Activated naive CD8-positive, alpha-beta T cell (primary cell): Measurements from ENCODE around the gene TECPR1.

Source experiments
- H3K27ac Mint-ChIP-seq: one replicate; pipeline ENCODE4 v1.8.0; 2021; ENCODE audit warnings: mixed read lengths
- H3K27me3 Mint-ChIP-seq: one replicate; pipeline ENCODE4 v1.8.0; 2021; ENCODE audit warnings: mixed read lengths
- H3K36me3 Mint-ChIP-seq: one replicate; pipeline ENCODE4 v1.8.0; 2021; ENCODE audit warnings: mixed read lengths
- H3K4me1 Mint-ChIP-seq: one replicate; pipeline ENCODE4 v1.8.0; 2021; ENCODE audit warnings: low read depth, mixed read lengths
- H3K4me3 Mint-ChIP-seq: one replicate; pipeline ENCODE4 v1.8.0; 2021; ENCODE audit warnings: mild to moderate bottlenecking, mixed read lengths
- H3K9me3 Mint-ChIP-seq: one replicate; pipeline ENCODE4 v1.8.0; 2021; ENCODE audit warnings: low read depth, mixed read lengths

TECPR1 gene

DNA sequence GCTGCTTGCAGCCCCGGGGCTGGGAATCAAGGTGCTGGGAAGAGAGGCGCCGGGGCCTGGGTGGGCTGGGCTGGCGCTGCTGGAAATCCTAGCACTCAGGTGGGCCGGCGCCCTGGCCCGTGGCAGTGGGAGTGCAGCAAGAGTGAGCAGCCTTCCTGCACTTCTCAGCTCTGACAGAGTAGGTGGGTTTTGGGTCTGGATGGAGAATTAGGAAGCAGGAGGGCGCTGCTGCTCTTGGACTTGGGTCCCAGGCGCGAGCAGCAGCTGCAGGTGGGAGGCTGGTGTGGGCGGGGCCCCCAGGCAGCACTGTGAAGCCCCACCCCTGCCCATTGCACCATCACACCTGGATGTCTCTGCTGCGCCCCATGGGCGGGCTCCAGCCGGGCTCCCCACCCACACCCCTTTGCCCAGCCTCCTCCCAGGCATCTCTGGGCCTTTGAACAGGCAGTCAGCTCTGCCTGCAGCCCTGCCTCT lies 35.5 kb upstream of the TECPR1 start:
- Mint-ChIP-seq H3K27me3 (no peaks in the 10 kb centered on the region), H3K36me3 (no peaks in the 10 kb centered on the region), H3K4me1 (peaks cover 26% of the 10 kb centered on the region), H3K27ac (no peak overlapping the region), H3K9me3 (no peaks in the 10 kb centered on the region), H3K4me3 (no peak overlapping the region)

DNA sequence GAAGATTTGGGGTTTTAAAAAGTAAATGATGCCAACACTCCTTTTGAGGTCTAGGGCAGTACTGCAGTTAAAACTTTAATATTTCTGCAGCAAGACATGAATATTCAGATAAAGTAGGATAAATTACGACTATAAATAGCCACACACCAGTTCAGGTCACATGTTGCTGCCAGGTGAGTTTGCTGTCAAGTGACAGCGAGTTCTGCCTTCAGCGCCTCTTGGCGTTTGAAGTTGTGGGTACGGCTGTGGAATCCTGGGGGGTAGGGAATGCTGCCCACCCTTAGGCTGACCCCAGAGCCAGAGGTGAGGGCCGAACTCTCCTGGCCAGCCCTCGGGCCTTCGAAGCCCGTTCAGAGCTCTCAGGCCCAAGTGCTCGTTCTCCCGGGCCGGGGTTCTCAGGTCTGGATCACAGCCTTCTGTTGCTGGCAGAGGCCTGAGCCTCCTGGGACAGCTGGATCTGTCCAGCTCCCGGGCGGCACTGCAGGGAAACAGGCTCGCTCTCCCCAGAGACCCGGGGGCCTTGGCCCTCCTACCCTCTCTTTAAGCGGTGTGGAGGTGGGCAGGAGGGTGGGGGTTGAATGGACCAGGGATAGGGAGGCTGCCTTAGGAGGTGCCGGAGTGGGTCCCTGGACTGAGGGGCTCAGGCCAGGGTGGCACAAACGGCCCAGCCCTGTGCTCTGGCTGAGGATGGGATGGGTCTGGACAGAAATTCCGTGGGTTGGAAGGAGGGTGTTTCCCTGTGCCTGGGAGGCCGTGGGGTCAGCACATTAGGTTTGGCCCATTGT lies 34.9 kb upstream of the TECPR1 start:
- Mint-ChIP-seq H3K27me3 (no peaks in the 10 kb centered on the region), H3K27ac (no peak overlapping the region), H3K4me3 (no peak overlapping the region), H3K4me1 (peaks cover 29% of the 10 kb centered on the region), H3K36me3 (no peaks in the 10 kb centered on the region), H3K9me3 (no peaks in the 10 kb centered on the region)

GRCh38 chr7:98286093-98286539 lies 34.1 kb upstream of the TECPR1 start:
- Mint-ChIP-seq H3K27ac (peak overlapping the region; percentile 34), H3K27me3 (no peaks in the 10 kb centered on the region), H3K4me1 (peaks cover 29% of the 10 kb centered on the region), H3K9me3 (no peaks in the 10 kb centered on the region), H3K4me3 (no peak overlapping the region), H3K36me3 (no peaks in the 10 kb centered on the region)

GRCh38 chr7:98285157-98286092 lies 33.4 kb upstream of the TECPR1 start:
- Mint-ChIP-seq H3K27ac (no peak overlapping the region), H3K27me3 (no peaks in the 10 kb centered on the region), H3K36me3 (no peaks in the 10 kb centered on the region), H3K9me3 (no peaks in the 10 kb centered on the region), H3K4me1 (peaks cover 29% of the 10 kb centered on the region), H3K4me3 (no peak overlapping the region)

GRCh38 chr7:98284335-98285036 lies 32.5 kb upstream of the TECPR1 start:
- Mint-ChIP-seq H3K9me3 (no peaks in the 10 kb centered on the region), H3K27me3 (no peaks in the 10 kb centered on the region), H3K4me1 (peaks cover 29% of the 10 kb centered on the region), H3K27ac (no peak overlapping the region), H3K36me3 (no peaks in the 10 kb centered on the region), H3K4me3 (peak overlapping the region; percentile 88)

DNA sequence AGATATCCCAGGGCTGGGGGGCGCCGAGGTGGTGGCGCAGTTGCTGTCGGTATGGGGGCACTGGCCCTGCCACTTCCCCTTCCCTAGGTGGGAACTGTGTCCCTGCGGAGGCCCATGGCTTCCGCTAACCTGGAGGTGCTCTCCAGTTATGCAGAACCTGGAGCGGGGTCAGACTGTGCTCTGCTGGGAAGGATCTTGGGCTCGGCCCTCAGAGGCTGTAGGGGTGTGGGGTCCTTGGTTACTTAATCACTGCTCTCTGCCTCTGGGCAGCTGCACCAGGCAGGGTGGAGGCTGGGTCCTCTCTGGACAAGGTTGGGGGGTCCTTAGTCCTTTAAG lies 31.8 kb upstream of the TECPR1 start:
- Mint-ChIP-seq H3K27me3 (no peaks in the 10 kb centered on the region), H3K27ac (no peak overlapping the region), H3K9me3 (no peaks in the 10 kb centered on the region), H3K4me1 (peaks cover 29% of the 10 kb centered on the region), H3K4me3 (peak overlapping the region; percentile 88), H3K36me3 (no peaks in the 10 kb centered on the region)

DNA sequence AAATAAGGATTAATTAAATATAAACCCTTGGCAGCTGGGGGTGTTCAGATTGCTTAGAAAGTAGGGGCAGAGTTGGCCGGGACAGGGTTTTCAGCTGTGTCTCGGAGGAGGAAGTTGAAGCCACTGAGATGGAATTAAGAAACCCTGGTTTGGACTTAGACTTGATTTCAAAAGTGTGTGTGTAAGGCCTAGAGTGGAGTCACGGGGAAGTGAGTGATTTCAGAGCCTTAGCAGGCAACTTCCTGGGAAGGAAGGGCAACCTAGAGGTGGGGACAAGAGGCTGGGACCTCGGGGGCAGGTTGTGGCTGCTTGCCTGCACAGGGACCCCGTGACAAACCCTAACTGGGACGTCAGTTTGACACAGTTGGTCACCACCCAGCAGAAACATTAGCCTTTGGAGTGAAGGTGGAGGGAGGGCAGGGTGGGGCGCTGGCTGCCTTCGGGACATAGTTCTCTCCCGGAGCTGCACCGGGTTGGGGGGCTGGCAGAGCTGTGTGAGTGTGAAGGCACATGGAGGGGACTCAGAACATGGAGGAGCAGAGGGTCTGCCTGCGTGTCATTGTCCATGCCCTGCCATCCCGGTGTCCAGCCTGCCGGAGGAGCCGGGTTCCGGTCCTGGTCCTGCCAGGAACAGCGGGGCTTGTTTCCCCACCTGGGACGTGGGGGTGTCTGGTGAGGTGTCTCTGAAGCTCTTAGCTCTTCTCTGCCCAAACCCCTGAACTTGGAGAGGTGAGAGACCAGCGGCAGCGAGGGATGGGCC lies 31.3 kb upstream of the TECPR1 start:
- H3K4me3 Mint-ChIP-seq, result peak overlapping the region; percentile 88
- no peaks in the 10 kb centered on the region for H3K27me3 Mint-ChIP-seq
- H3K36me3 Mint-ChIP-seq, result no peaks in the 10 kb centered on the region
- peaks cover 29% of the 10 kb centered on the region for H3K4me1 Mint-ChIP-seq
- no peaks in the 10 kb centered on the region for H3K9me3 Mint-ChIP-seq
- H3K27ac Mint-ChIP-seq, result peak overlapping the region; percentile 34

DNA sequence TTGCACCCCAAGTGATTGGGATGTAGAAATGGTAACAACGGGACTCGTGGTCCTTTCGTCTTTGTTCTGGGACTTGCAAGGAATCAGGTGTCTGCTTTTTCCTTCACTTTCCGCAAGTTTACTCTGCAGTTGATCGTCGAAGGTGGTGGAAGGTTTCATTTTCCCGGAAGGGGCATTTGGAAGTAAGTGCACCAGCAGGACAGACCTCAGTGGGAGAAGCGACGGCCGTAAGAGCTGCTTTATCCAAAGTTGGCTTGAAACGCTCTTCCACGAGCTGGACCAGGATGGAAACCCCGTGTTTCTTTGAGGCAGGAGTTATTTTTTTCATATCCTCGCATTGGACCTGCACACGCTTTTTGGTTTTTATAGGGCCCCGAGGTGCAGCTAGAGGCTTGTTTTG lies 30.7 kb upstream of the TECPR1 start:
- H3K27me3 Mint-ChIP-seq, result no peaks in the 10 kb centered on the region
- peaks cover 29% of the 10 kb centered on the region for H3K4me1 Mint-ChIP-seq
- no peaks in the 10 kb centered on the region for H3K36me3 Mint-ChIP-seq
- H3K4me3 Mint-ChIP-seq, result peak overlapping the region; percentile 88
- peak overlapping the region; percentile 80 for H3K27ac Mint-ChIP-seq
- H3K9me3 Mint-ChIP-seq, result no peaks in the 10 kb centered on the region

DNA sequence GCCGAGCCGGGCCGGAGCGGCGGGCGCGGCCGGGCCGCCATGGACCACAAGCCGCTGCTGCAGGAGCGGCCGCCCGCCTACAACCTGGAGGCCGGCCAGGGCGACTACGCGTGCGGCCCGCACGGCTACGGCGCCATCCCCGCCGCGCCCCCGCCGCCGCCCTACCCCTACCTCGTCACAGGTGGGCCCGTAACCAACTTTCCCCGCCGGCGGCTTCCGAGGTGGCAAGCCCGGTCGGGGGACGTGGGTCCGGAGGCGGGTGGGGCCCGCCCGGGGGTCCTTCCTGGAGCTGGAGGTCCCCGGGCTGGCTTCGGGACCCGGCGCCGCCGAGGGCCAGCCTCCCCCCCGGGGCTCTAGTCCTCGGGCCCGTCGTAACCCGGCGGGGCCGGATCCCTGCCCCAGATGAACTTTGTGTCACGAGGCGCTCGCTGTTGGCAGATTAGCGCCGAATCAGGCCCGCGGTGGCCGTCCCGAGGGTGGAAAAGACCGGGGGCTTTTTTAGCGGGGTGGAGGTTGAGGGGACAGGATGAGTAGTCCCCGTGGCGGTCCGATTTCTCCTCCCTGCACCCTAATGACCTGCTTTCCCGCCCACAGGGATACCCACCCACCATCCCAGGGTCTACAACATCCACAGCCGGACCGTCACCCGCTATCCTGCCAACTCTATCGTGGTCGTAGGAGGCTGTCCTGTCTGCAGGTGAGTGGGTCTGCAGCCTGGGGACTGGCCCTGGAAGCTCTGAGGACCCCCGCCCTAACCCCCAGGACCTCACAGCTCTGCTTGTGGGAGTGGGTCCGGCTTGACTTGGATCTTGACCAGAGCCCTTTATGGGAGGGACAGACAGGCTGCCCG lies 29.9 kb upstream of the TECPR1 start:
- Mint-ChIP-seq H3K27me3 (no peaks in the 10 kb centered on the region), H3K9me3 (no peaks in the 10 kb centered on the region), H3K36me3 (no peaks in the 10 kb centered on the region), H3K27ac (peak overlapping the region; percentile 80), H3K4me1 (peaks cover 29% of the 10 kb centered on the region), H3K4me3 (peak overlapping the region; percentile 88)

DNA sequence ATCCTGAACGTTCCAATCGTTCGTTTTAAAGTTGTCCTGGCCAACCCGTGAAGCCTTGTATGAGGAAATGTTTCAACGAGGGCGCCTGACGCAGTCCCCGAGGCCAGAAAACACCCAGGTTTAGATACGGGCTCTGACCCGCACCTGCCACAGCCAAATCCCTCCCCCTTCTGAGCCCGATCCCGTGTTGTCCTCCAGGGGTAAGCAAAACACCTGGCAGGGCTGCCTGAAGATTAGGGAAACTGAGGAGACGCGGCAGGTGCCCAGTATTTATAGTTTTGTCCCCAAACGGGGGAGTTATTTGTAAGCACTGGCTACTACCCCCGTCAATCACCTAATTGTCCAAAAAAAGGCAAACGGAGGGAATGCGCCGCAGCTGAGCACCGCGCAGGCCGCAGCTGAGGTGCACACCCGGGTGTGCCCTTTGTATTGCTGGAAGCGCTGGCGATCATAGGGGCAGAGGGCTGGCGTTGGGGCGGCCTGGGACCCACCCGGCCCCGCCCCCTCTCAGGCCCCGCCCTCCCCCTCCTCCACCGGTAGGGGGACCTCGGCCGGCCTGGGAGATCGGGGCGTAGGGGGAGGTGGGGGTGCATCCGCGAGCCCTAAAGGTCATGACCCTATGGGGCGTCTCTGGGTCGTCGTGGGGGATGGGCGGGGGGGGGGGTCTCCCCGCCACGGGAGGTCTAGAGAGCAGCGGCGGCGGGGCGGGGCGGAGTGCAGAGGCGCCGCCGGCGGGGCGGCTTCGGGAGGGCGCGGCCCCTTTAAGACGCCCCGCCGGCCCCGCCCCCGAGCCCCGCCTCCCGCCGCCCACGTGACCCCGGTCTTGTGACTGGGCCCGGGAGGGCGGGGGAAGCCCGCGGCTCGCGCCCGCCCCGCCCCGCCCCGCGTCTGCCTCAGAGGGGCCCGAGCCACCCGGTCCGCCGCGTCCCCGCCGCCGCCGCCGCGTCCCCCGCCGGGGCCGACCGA lies 29.0 kb upstream of the TECPR1 start, which contains the start of gene BRI3:
TSS of gene BRI3 (plus strand) at position 896 of the 966 bp plus-strand sequence. CDS start 110 bp downstream, outside the sequence.
- H3K9me3 Mint-ChIP-seq, result no peaks in the 10 kb centered on the region
- peaks cover 27% of the 10 kb centered on the region for H3K4me1 Mint-ChIP-seq
- no peaks in the 10 kb centered on the region for H3K36me3 Mint-ChIP-seq
- H3K27ac Mint-ChIP-seq, result peak within 1 kb of the TSS; percentile 80
- H3K27me3 Mint-ChIP-seq, result no peaks in the 10 kb centered on the region
- peak within 1 kb of the TSS; percentile 88 for H3K4me3 Mint-ChIP-seq

- no peaks in the 10 kb centered on the region for H3K36me3 Mint-ChIP-seq
- no peak overlapping the region for H3K27ac Mint-ChIP-seq
- peak overlapping the region; percentile 86 for H3K4me3 Mint-ChIP-seq
- H3K9me3 Mint-ChIP-seq, result no peaks in the 10 kb centered on the region
- H3K4me1 Mint-ChIP-seq, result peaks cover 27% of the 10 kb centered on the region
- no peaks in the 10 kb centered on the region for H3K27me3 Mint-ChIP-seq
These were observed 28.3 kb upstream of the TECPR1 start for GRCh38 chr7:98280296-98280695.

DNA sequence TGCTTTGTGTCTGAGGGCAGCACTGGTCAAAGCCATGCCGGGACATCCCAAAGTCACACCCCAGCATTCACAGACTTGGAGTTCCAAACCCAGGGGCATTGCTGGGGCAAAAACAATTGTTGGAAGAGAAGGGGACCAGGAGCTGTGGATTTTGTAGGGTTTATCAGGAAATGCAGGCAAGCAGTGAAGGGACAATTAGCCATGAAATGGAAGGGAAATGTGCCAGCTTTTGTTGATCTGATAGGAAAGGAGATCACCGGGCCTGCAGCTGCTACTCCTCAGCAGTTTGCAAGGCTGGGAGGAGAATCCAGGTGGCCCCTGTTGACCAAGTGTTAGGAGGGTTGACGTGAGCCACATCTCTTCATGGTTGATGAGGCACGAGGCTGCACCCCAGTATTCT lies 26.9 kb upstream of the TECPR1 start:
- Mint-ChIP-seq H3K9me3 (no peaks in the 10 kb centered on the region), H3K27ac (no peak overlapping the region)

More for the DNA sequence above, 26.9 kb upstream of the TECPR1 start:
- peaks cover 16% of the 10 kb centered on the region for H3K4me1 Mint-ChIP-seq
- H3K4me3 Mint-ChIP-seq, result no peak overlapping the region
- H3K27me3 Mint-ChIP-seq, result no peaks in the 10 kb centered on the region
- H3K36me3 Mint-ChIP-seq, result no peaks in the 10 kb centered on the region
